ENCODE data around the gene NOLC1. TPM values are rescaled to one million over a fixed set of nuclear protein-coding genes. Genes with fewer than 3 reads are reported as not detected.

Gene NOLC1
- total RNA-seq, 1 donor from 2014 or later = 260 TPM

DNA sequence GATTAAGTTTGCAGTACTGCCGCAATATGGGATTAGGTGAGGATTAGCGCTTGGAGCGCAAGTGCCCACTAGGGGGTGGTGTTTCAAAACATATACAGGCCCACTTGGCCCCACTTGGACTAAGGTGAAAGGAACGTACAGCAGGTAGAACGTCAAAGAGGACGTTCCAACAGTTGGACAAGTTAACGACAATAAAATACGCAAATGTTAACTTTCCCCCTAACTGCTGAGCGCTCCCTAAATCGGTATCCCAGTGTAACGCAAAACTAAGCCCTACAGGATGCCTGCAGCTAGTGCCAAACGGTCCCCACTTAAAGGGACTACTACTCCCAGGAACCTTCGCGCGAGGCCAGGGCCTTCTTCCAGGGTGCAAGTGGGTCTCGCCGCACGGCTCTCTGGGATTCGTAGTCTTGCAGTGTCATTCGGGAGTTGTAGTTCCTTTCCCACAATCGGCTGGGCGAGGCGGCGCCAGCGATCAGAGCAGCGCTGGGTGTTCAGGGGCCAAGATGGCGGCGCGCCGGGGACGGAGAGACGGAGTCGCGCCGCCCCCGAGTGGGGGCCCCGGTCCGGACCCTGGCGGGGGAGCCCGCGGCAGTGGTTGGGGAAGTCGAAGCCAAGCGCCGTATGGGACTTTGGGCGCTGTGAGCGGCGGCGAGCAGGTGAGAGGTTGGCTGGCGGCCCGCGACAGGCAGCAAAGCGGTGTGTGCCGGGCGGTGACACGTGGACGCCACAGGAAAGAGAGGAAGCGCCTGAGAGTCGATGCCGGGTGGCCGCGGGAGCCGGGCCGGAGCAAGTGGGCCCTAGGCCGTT lies 19.4 kb upstream of the NOLC1 start, which contains the start of gene PPRC1:
TSS of gene PPRC1 (plus strand) at position 478 of the 810 bp plus-strand sequence. CDS start at position 507, 29 bp downstream.
- Mint-ChIP-seq H3K4me3 (peak within 1 kb of the TSS; percentile 95), H3K36me3 (ENCODE audit: low read depth) (peaks cover 19% of the 10 kb centered on the region), H3K27me3 (ENCODE audit: insufficient read depth) (no peaks in the 10 kb centered on the region), H3K27ac (peak within 1 kb of the TSS; percentile 94), H3K4me1 (ENCODE audit: low read depth) (peaks cover 29% of the 10 kb centered on the region), H3K9me3 (no peaks in the 10 kb centered on the region)
- intact Hi-C loops (cut with micrococcal nuclease) = loop anchor here (1.0 to 5.0 kb wide), 12 partner anchors 12 to 580 kb away; partner anchors contain the start of genes ACTR1A, ARL3, ARMH3 and CUEDC2
- DNase-seq (ENCODE audit: low spot score) = peak; percentile 97

DNA sequence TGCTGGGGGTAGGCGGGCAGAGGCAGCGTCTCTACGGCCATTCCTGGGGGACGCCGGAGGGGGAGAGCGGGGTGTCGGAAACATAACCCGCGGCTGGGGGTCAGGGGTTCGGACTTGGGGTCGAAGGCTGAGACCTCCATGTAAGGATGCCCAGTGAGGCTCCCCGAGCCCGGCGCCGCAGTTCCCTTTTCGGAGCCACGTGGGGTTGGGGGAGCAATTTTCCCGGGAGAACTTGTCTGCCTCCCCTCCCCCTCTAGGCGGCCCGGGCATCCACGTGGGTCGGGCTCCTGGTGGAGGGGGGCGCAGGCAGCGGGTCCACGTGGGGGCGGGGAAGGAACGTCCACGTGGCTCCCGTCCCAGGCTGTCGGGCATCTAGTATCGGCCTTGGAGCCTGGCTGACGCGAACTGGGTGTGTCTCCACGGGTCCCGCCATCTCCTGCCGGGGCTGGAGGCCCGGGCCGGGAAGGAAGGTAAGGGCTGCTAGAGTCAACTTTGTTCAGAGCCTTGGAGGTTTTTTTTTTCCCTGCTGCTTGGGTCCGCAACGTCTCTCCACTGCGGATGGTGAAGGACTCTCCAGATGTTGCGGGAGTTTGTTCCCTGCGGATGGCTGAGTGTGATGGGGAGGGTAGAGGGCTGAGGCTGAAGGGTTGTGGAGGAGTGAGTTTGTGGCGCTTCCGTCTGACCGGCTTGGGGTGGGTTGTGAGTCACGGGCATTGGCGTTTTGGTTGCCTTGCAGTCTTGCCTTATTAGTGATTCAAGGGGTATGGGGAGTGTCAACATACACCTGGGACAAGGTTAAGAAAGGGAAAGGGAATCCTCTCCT lies 18.6 kb upstream of the NOLC1 start:
- H3K4me3 Mint-ChIP-seq = peak overlapping the region; percentile 95
- intact Hi-C loops (cut with micrococcal nuclease) = loop anchor here (2.0 to 5.0 kb wide), 3 partner anchors 55 to 579 kb away; partner anchors contain the start of genes ARL3, SFXN2 and TRIM8
- peak overlapping the region; percentile 94 for H3K27ac Mint-ChIP-seq
- peaks cover 29% of the 10 kb centered on the region for H3K4me1 Mint-ChIP-seq (ENCODE audit: low read depth)
- peak; percentile 50 for DNase-seq (ENCODE audit: low spot score)
- H3K36me3 Mint-ChIP-seq (ENCODE audit: low read depth) = peaks cover 19% of the 10 kb centered on the region
- no peaks in the 10 kb centered on the region for H3K9me3 Mint-ChIP-seq
- no peaks in the 10 kb centered on the region for H3K27me3 Mint-ChIP-seq (ENCODE audit: insufficient read depth)

DNA sequence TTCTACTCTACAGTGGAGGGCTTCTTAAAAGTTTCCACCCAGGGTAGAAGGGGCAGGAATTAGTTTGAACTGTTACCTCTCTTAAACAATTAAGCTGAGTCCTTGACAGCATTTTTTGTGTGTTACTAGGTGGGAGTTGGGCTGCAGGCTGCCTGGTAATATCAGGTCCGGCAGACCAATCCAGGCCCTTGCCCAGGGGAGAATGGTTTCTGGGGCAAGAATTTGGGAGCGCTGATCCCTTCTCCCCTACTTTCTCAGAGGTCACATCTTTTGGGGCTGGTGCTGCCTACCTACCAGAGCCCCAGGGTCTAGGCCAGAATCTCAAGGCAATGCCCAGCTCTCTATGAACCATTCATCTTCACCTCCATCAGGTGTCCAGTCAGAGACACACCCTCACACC lies 17.8 kb upstream of the NOLC1 start:
- peak overlapping the region; percentile 88 for H3K27ac Mint-ChIP-seq
- peak overlapping the region; percentile 95 for H3K4me3 Mint-ChIP-seq
- intact Hi-C loops (cut with micrococcal nuclease) = loop anchor here (5.0 kb wide), 2 partner anchors 508 to 578 kb away; partner anchors contain the start of genes ARL3, SFXN2 and TRIM8
- no peaks in the 10 kb centered on the region for H3K9me3 Mint-ChIP-seq
- no peaks in the 10 kb centered on the region for H3K27me3 Mint-ChIP-seq (ENCODE audit: insufficient read depth)
- H3K36me3 Mint-ChIP-seq (ENCODE audit: low read depth) = peaks cover 26% of the 10 kb centered on the region
- DNase-seq (ENCODE audit: low spot score) = no peak
- peaks cover 29% of the 10 kb centered on the region for H3K4me1 Mint-ChIP-seq (ENCODE audit: low read depth)

DNA sequence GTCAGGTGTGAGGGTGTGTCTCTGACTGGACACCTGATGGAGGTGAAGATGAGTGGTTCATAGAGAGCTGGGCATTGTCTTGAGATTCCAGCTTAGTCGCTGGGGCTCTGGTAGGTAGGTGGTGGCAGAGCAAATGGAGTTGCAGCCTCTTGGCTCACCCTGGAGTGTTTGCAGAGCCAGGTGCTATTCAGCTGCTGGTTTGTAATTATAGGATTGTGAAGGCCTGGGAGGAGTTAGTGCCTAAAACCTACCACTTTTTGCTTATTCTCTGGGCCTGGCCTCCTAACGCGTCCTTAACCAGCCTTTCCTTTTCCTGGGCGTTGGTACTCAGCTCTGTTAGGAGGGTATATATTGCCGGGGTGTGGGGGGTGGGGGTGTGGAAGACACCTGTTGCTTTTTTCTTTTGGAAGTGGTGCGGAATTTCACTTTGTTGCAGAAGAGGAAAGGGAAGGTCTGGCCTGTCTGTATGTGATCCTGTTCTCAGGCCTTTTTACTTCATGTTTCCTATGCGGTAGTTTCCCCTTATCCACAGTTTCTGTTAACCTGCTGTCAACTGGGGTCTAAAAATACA lies 16.1 kb upstream of the NOLC1 start:
- Mint-ChIP-seq H3K36me3 (ENCODE audit: low read depth) (peaks cover 38% of the 10 kb centered on the region), H3K9me3 (no peaks in the 10 kb centered on the region), H3K27ac (peak overlapping the region; percentile 6), H3K4me3 (no peak overlapping the region), H3K4me1 (ENCODE audit: low read depth) (peaks cover 29% of the 10 kb centered on the region), H3K27me3 (ENCODE audit: insufficient read depth) (no peaks in the 10 kb centered on the region)
- no peak for DNase-seq (ENCODE audit: low spot score)
- intact Hi-C loops (cut with micrococcal nuclease) = no loop called here

DNA sequence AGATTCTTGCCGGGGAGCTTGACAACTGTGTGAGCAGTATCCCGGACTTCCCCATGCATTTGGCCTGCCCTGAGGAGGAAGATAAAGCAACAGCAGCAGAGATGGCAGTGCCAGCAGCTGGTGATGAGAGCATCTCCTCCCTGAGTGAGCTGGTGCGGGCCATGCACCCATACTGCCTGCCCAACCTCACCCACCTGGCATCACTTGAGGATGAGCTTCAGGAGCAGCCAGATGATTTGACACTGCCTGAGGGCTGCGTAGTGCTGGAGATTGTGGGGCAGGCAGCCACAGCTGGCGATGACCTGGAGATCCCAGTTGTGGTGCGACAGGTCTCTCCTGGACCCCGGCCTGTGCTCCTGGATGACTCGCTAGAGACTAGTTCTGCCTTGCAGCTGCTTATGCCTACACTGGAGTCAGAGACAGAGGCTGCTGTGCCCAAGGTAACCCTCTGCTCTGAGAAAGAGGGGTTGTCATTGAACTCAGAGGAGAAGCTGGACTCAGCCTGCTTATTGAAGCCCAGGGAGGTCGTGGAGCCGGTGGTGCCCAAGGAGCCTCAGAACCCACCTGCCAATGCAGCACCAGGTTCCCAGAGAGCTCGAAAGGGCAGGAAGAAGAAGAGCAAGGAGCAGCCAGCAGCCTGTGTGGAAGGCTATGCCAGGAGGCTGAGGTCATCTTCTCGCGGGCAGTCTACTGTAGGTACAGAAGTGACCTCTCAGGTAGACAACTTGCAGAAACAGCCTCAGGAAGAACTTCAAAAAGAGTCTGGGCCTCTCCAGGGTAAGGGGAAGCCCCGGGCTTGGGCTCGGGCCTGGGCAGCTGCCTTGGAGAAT lies 12.7 kb upstream of the NOLC1 start:
- no peak for DNase-seq (ENCODE audit: low spot score)
- H3K36me3 Mint-ChIP-seq (ENCODE audit: low read depth) = peaks cover 55% of the 10 kb centered on the region
- H3K4me1 Mint-ChIP-seq (ENCODE audit: low read depth) = peaks cover 25% of the 10 kb centered on the region
- no peak overlapping the region for H3K27ac Mint-ChIP-seq
- H3K27me3 Mint-ChIP-seq (ENCODE audit: insufficient read depth) = no peaks in the 10 kb centered on the region
- intact Hi-C loops (cut with micrococcal nuclease) = no loop called here
- H3K4me3 Mint-ChIP-seq = no peak overlapping the region
- H3K9me3 Mint-ChIP-seq = no peaks in the 10 kb centered on the region

DNA sequence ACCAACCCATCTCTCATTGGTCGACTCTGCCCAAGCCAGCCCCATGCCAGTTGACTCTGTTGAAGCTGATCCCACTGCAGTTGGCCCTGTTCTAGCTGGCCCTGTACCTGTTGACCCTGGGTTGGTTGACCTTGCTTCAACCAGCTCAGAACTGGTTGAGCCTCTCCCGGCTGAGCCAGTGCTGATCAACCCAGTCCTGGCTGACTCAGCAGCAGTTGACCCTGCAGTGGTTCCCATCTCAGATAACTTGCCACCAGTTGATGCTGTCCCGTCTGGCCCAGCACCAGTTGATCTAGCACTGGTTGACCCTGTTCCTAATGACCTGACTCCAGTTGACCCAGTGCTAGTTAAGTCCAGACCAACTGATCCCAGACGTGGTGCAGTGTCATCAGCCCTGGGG lies 12.0 kb upstream of the NOLC1 start:
- no peaks in the 10 kb centered on the region for H3K9me3 Mint-ChIP-seq
- intact Hi-C loops (cut with micrococcal nuclease) = no loop called here
- no peaks in the 10 kb centered on the region for H3K27me3 Mint-ChIP-seq (ENCODE audit: insufficient read depth)
- H3K4me3 Mint-ChIP-seq = no peak overlapping the region
- peaks cover 18% of the 10 kb centered on the region for H3K4me1 Mint-ChIP-seq (ENCODE audit: low read depth)
- peaks cover 54% of the 10 kb centered on the region for H3K36me3 Mint-ChIP-seq (ENCODE audit: low read depth)
- no peak for DNase-seq (ENCODE audit: low spot score)
- H3K27ac Mint-ChIP-seq = no peak overlapping the region

DNA sequence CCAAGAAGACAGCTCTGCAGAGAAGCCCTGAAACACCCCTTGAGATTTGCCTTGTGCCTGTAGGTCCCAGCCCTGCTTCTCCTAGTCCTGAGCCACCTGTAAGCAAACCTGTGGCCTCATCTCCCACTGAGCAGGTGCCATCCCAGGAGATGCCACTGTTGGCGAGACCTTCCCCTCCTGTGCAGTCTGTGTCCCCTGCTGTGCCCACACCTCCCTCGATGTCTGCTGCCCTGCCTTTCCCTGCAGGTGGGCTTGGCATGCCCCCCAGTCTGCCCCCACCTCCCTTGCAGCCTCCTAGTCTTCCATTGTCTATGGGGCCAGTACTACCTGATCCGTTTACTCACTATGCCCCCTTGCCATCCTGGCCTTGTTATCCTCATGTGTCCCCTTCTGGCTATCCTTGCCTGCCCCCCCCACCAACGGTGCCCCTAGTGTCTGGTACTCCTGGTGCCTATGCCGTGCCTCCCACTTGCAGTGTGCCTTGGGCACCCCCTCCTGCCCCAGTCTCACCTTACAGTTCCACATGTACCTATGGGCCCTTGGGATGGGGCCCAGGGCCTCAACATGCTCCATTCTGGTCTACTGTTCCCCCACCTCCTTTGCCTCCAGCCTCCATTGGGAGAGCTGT lies 11.2 kb upstream of the NOLC1 start:
- Mint-ChIP-seq H3K27me3 (ENCODE audit: insufficient read depth) (no peaks in the 10 kb centered on the region), H3K27ac (peak overlapping the region; percentile 2), H3K36me3 (ENCODE audit: low read depth) (peaks cover 54% of the 10 kb centered on the region), H3K4me1 (ENCODE audit: low read depth) (peaks cover 12% of the 10 kb centered on the region), H3K4me3 (no peak overlapping the region), H3K9me3 (no peaks in the 10 kb centered on the region)
- DNase-seq (ENCODE audit: low spot score) = no peak
- intact Hi-C loops (cut with micrococcal nuclease) = no loop called here

DNA sequence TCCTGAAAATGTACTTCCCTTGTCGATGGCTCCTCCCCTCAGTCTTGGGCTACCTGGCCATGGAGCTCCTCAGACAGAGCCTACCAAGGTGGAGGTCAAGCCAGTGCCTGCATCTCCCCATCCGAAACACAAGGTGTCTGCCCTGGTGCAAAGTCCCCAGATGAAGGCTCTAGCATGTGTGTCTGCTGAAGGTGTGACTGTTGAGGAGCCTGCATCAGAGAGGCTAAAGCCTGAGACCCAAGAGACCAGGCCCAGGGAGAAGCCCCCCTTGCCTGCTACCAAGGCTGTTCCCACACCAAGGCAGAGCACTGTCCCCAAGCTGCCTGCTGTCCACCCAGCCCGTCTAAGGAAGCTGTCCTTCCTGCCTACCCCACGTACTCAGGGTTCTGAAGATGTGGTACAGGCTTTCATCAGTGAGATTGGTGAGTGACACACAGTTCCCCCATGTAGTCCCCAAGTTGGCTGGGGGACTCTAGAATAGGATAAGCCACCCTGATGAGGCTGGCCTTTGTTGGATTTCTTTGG lies 10.5 kb upstream of the NOLC1 start:
- Mint-ChIP-seq H3K4me1 (ENCODE audit: low read depth) (peaks cover 9% of the 10 kb centered on the region), H3K4me3 (no peak overlapping the region)
- intact Hi-C loops (cut with micrococcal nuclease) = no loop called here

DNA sequence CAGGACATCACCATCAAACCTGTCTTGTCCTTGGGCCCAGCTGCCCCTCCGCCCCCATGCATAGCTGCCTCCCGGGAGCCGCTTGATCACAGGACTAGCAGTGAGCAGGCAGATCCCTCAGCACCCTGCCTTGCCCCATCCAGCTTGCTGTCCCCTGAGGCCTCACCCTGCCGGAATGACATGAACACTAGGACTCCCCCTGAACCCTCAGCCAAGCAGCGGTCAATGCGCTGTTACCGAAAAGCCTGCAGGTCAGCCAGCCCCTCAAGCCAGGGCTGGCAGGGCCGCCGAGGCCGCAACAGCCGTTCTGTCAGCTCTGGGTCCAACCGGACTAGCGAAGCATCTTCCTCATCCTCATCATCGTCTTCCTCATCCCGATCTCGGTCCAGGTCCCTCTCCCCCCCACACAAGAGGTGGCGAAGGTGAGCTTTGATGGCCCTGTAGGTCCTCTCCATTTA lies 5.2 kb upstream of the NOLC1 start:
- intact Hi-C loops (cut with micrococcal nuclease) = no loop called here
- Mint-ChIP-seq H3K27ac (no peak overlapping the region), H3K9me3 (no peaks in the 10 kb centered on the region), H3K4me3 (no peak overlapping the region), H3K27me3 (ENCODE audit: insufficient read depth) (no peaks in the 10 kb centered on the region), H3K36me3 (ENCODE audit: low read depth) (peaks cover 62% of the 10 kb centered on the region), H3K4me1 (ENCODE audit: low read depth) (peaks cover 21% of the 10 kb centered on the region)
- DNase-seq (ENCODE audit: low spot score) = no peak

More for the DNA sequence above, 10.5 kb upstream of the NOLC1 start:
- no peaks in the 10 kb centered on the region for H3K9me3 Mint-ChIP-seq
- H3K27me3 Mint-ChIP-seq (ENCODE audit: insufficient read depth) = no peaks in the 10 kb centered on the region
- H3K36me3 Mint-ChIP-seq (ENCODE audit: low read depth) = peaks cover 56% of the 10 kb centered on the region
- DNase-seq (ENCODE audit: low spot score) = no peak
- peak overlapping the region; percentile 16 for H3K27ac Mint-ChIP-seq

DNA sequence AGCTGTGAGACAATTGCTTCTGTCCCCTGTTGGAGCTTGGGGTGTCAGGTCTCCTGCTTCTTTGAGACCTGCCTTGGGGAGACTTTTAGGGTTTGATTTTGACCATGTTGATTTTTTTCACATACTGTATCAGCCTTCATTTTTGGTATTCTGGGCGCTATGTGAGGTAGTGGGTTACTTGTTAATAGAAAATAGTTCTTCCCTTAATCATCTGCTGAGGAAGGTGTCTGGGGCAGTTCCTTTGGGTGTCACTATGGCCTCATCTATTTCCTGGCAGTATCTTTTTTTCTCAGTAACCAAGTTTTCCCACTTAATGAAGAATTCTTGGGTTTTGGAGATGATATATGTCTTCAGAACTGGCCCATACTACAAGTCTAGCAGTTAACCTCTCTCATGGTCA lies 4.6 kb upstream of the NOLC1 start:
- no peaks in the 10 kb centered on the region for H3K27me3 Mint-ChIP-seq (ENCODE audit: insufficient read depth)
- H3K27ac Mint-ChIP-seq = no peak overlapping the region
- no peaks in the 10 kb centered on the region for H3K9me3 Mint-ChIP-seq
- H3K4me1 Mint-ChIP-seq (ENCODE audit: low read depth) = peaks cover 21% of the 10 kb centered on the region
- H3K36me3 Mint-ChIP-seq (ENCODE audit: low read depth) = peaks cover 62% of the 10 kb centered on the region
- intact Hi-C loops (cut with micrococcal nuclease) = no loop called here
- H3K4me3 Mint-ChIP-seq = no peak overlapping the region
- no peak for DNase-seq (ENCODE audit: low spot score)

DNA sequence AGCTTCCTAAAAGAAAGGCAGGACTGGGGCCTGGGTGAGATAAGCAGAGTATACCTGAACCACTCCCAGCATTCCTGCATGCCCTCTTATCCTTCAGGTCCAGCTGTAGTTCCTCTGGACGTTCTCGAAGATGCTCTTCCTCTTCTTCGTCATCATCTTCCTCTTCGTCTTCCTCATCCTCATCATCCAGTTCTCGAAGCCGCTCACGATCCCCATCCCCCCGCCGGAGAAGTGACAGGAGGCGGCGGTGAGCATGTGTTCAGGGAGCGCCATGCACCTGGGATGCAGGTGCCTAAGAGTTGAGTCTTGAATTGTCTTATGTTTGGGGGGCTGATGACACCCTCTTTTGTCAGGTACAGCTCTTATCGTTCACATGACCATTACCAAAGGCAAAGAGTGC lies 3.9 kb upstream of the NOLC1 start:
- Mint-ChIP-seq H3K36me3 (ENCODE audit: low read depth) (peaks cover 64% of the 10 kb centered on the region), H3K4me1 (ENCODE audit: low read depth) (peaks cover 20% of the 10 kb centered on the region), H3K4me3 (no peak overlapping the region), H3K27ac (no peak overlapping the region), H3K9me3 (no peaks in the 10 kb centered on the region), H3K27me3 (ENCODE audit: insufficient read depth) (no peaks in the 10 kb centered on the region)
- intact Hi-C loops (cut with micrococcal nuclease) = no loop called here
- no peak for DNase-seq (ENCODE audit: low spot score)

Measured in activated T-helper 1 cell treated with anti-CD3 and anti-CD28 coated beads, Interleukin-12 subunit alpha, Interleukin-12 subunit beta, Interleukin-2, Interleukin-4 antibody, amounts not matched to agents 30 ng/mL and 10 ng/mL and 1 ng/mL, durations not matched to agents 14 hours and 24 hours and 36 hours (primary cell).